ENCODE results near the gene TVP23C. TPM values are rescaled to one million over a fixed set of nuclear protein-coding genes. Genes with fewer than 3 reads are reported as not detected.

The TVP23C gene
- total and polyA plus RNA-seq, 10 donors = 1.5 to 60.5 (median 22.9) TPM

DNA sequence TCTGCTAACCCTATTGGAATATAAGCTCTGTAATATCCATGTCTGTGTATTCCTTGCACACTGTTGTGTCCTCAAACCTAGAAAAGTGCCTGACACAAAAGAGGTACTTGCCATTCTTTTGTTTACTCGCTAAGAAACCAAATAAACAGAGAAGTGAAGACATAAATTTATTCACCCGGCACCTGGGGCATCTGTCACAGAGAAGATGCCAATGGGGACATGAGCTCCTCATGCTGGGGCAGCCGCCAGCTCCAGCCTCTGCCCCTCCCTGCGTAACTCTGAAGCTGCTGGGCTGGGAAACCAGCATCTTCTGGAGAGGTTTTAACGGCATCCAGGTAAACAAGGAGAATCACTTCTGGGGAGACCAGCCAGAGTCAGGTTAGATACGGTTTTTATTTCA lies 80.8 kb downstream of the TVP23C start:
- 80 to 89% (median 87%) methylated on average over 6 of the region's 6 CpGs for WGBS, 5 donors
- TF ChIP-seq, protein P1, sequence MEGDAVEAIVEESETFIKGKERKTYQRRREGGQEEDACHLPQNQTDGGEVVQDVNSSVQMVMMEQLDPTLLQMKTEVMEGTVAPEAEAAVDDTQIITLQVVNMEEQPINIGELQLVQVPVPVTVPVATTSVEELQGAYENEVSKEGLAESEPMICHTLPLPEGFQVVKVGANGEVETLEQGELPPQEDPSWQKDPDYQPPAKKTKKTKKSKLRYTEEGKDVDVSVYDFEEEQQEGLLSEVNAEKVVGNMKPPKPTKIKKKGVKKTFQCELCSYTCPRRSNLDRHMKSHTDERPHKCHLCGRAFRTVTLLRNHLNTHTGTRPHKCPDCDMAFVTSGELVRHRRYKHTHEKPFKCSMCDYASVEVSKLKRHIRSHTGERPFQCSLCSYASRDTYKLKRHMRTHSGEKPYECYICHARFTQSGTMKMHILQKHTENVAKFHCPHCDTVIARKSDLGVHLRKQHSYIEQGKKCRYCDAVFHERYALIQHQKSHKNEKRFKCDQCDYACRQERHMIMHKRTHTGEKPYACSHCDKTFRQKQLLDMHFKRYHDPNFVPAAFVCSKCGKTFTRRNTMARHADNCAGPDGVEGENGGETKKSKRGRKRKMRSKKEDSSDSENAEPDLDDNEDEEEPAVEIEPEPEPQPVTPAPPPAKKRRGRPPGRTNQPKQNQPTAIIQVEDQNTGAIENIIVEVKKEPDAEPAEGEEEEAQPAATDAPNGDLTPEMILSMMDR (IDR thresholded peaks at IDR 0.05 in 8 of 11, conservative IDR thresholded peaks at IDR 0.05 in 3 of 11) = no peak
- TF ChIP-seq POLR2A (IDR thresholded peaks at IDR 0.05) (no peak), POLR2AphosphoS5 (IDR thresholded peaks at IDR 0.05) (no peak)
- intact Hi-C loops (cut with DNase I; ENCODE audit: low total_unique reads) = no loop called here

DNA sequence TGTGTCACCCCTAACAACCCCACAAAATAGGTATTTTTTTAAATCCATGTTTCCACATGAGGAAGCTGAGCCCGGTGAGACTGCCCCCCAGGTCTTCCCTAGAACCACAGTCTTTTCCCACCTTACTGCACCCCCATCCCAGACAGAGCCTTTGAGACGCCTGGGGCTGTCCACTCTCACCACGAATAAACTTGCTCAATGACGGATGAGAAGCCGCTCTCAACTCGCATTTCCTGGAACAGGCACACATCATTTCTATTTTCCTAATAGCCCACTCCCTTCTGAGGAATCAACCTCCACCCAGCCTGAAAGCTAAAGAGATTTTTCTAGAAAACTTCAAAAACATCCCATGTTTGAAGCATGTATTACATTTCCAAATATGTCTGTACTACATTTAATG lies 81.8 kb downstream of the TVP23C start:
- H3K27ac ChIP-seq = no peak overlapping the region
- 71 to 93% (median 86%) methylated on average over 6 of the region's 6 CpGs for WGBS, 5 donors
- TF ChIP-seq, protein P1 (IDR thresholded peaks at IDR 0.05 in 8 of 11, conservative IDR thresholded peaks at IDR 0.05 in 3 of 11) = no peak
- TF ChIP-seq POLR2A (IDR thresholded peaks at IDR 0.05) (no peak), POLR2AphosphoS5 (IDR thresholded peaks at IDR 0.05) (no peak)

More for the DNA sequence above, 80.8 kb downstream of the TVP23C start:
- Histone ChIP-seq H3K36me3 (peaks cover 0 to 12% (median 3%) of the 10 kb centered on the region in 6 donors), H3K4me3 (no peak overlapping the region), H3K9me3 (no peaks in the 10 kb centered on the region), H3K27me3 (replicated peaks in 1 of 7) (no peaks in the 10 kb centered on the region), H3K4me1 (peaks cover 0 to 13% (median 6%) of the 10 kb centered on the region in 6 donors), H3K27ac (no peak overlapping the region)
- no peak for DNase-seq

DNA sequence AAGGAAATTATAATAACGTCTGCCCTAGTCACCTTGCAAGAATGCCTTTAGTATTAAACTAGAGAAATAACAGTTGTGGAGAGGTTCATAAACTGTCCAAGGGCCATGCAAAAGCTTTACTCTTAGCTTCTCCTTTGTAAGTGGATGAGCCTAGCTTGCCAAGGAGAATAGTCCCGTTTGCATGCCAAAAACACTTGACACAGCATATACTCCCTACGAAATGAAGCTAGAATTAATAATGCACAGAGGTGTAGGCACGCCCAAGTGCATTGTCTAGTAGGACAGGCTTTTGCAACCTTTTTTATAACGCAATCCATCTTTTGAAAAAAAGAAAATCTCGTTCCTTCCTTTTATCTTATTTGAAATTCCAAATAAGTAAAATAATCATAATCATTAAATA lies 83.1 kb downstream of the TVP23C start:
- Histone ChIP-seq H3K27me3 (replicated peaks in 1 of 7) (no peaks in the 10 kb centered on the region), H3K36me3 (peaks cover 0 to 12% (median 3%) of the 10 kb centered on the region in 6 donors), H3K9me3 (no peaks in the 10 kb centered on the region), H3K4me1 (peaks cover 0 to 13% (median 6%) of the 10 kb centered on the region in 6 donors), H3K4me3 (no peak overlapping the region), H3K27ac (no peak overlapping the region)
- intact Hi-C loops (cut with DNase I; ENCODE audit: low total_unique reads) = no loop called here
- 70 to 77% (median 71%) methylated on average over 6 of the region's 6 CpGs for whole genome bisulfite sequencing, 5 donors
- DNase-seq = no peak
- TF ChIP-seq, protein P1 (IDR thresholded peaks at IDR 0.05 in 8 of 11, conservative IDR thresholded peaks at IDR 0.05 in 3 of 11) = no peak
- TF ChIP-seq POLR2A (IDR thresholded peaks at IDR 0.05) (no peak), POLR2AphosphoS5 (IDR thresholded peaks at IDR 0.05) (no peak)

More for the DNA sequence above, 81.8 kb downstream of the TVP23C start:
- DNase-seq = no peak
- intact Hi-C loops (cut with DNase I; ENCODE audit: low total_unique reads) = no loop called here
- Histone ChIP-seq H3K4me3 (no peak overlapping the region), H3K36me3 (peaks cover 0 to 12% (median 3%) of the 10 kb centered on the region in 6 donors), H3K4me1 (peaks cover 0 to 13% (median 6%) of the 10 kb centered on the region in 6 donors), H3K9me3 (no peaks in the 10 kb centered on the region), H3K27me3 (replicated peaks in 1 of 7) (no peaks in the 10 kb centered on the region)

DNA sequence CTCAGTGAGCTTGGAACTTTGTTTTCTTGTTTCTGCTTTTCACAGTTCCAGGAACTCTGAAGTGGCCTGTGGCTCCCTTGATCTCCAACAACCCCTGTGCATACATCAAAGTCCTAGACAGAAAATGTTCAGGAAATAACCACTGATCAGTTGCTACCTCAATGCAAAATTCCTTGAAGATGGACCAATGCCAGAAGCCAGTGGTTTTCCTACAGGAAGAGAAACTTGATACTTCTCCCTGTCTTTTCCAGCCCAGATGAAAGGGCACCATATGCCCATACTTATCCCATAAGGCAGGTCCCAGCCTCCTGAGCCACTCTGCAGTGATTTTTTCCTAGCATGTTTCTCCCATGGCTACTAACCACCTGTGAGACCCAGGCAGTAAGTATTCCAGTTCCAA lies 83.6 kb downstream of the TVP23C start:
- Histone ChIP-seq H3K4me3 (no peak overlapping the region), H3K4me1 (peaks cover 0 to 13% (median 6%) of the 10 kb centered on the region in 6 donors), H3K36me3 (peaks cover 0 to 14% (median 3%) of the 10 kb centered on the region in 6 donors), H3K9me3 (no peaks in the 10 kb centered on the region), H3K27ac (no peak overlapping the region), H3K27me3 (replicated peaks in 1 of 7) (no peaks in the 10 kb centered on the region)
- intact Hi-C loops (cut with DNase I; ENCODE audit: low total_unique reads) = no loop called here
- no peak for TF ChIP-seq POLR2A (IDR thresholded peaks at IDR 0.05)
- TF ChIP-seq, protein P1 (IDR thresholded peaks at IDR 0.05 in 8 of 11, conservative IDR thresholded peaks at IDR 0.05 in 3 of 11) = no peak
- no peak for TF ChIP-seq POLR2AphosphoS5 (IDR thresholded peaks at IDR 0.05)
- no peak for DNase-seq

Measured in spleen (tissue), 11 donors.